A673 (cell line): ENCODE results near the gene PICALM.

Experiments used
- CTCF ChIP-seq: fragments of 300-800, 200-600 bp; sonication (generic); conservative IDR thresholded peaks from 2 replicates; pipeline ENCODE4 v1.5.1; 2017; ENCODE audit warnings: low read depth, mild to moderate bottlenecking, antibody characterized with exemption, low read length, moderate library complexity, mixed read lengths
- EZH2 ChIP-seq: fragments of 200-600 bp; sonication (generic); IDR thresholded peaks from 2 replicates; pipeline ENCODE4 v1.6.1; 2017; ENCODE audit warnings: borderline replicate concordance, low read depth, mild to moderate bottlenecking, mixed read lengths, antibody characterized with exemption, low read length; ENCODE audit not compliant: poor library complexity, severe bottlenecking

GRCh38 chr11:86117712-86118063 lies 48.8 kb upstream of the PICALM start:
- TF ChIP-seq CTCF (no peak), EZH2 (no peak)
